HG02973 (cell line): ENCODE data around the gene GOLGA5.
A peak's percentile ranks its signal among the peaks of the same experiment; 100 is the strongest.
"Not testable (repeated sequence)": the region's sequence is repeated elsewhere in the genome, so short reads cannot be mapped to it uniquely, and the experiment has no call there.

Experiments
- ATAC-seq: cut with Tn5 transposase; IDR thresholded peaks from one replicate; pipeline ENCODE4 v1.9.1; 2021; ENCODE audit warnings: moderate library complexity; ENCODE audit not compliant: unreplicated experiment

Gene GOLGA5, protein sequence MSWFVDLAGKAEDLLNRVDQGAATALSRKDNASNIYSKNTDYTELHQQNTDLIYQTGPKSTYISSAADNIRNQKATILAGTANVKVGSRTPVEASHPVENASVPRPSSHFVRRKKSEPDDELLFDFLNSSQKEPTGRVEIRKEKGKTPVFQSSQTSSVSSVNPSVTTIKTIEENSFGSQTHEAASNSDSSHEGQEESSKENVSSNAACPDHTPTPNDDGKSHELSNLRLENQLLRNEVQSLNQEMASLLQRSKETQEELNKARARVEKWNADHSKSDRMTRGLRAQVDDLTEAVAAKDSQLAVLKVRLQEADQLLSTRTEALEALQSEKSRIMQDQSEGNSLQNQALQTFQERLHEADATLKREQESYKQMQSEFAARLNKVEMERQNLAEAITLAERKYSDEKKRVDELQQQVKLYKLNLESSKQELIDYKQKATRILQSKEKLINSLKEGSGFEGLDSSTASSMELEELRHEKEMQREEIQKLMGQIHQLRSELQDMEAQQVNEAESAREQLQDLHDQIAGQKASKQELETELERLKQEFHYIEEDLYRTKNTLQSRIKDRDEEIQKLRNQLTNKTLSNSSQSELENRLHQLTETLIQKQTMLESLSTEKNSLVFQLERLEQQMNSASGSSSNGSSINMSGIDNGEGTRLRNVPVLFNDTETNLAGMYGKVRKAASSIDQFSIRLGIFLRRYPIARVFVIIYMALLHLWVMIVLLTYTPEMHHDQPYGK

GRCh38 chr14:92793709-92794546 is at the start of gene GOLGA5:
TSS of gene GOLGA5 (plus strand) at chr14:92794305. CDS start at chr14:92797438, 3,133 bp downstream.
- peak; percentile 94 for ATAC-seq

DNA sequence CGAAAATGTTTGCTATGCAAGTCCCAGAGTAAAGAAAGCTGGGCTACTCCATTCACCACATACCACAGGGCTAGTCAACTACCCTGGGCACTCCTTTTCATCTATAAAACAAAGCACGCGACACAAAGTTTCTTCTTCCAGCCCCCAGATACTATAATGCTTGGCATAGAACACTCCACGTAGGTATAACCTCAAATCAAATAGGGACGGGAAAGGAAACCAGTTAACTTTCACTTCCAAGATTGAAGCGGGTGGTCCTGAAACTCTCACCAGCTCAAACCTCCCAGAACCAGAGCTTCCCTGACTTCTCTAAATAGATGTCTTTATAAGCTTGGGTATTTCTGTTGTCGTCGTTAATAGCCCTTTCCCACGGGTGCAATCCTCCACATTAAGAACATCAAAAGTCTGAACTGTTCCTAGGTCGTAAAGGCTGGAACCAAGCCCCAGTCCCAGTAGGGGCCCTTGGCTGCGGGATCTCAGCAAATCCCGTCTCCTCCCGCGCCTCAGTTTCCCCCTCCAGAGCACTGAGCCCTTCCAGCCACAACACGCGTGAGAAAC is 46.3 kb upstream of the GOLGA5 start:
- no peak for ATAC-seq

- ATAC-seq: peak; percentile 83
Observed at GRCh38 chr14:92748259-92749016, 45.7 kb upstream of the GOLGA5 start, which contains the start of gene LGMN. TSS of gene LGMN (minus strand) at chr14:92748627. CDS start at chr14:92732786, 15,841 bp downstream.

GRCh38 chr14:92750222-92750728 is 43.8 kb upstream of the GOLGA5 start:
- not testable (repeated sequence) for ATAC-seq

DNA sequence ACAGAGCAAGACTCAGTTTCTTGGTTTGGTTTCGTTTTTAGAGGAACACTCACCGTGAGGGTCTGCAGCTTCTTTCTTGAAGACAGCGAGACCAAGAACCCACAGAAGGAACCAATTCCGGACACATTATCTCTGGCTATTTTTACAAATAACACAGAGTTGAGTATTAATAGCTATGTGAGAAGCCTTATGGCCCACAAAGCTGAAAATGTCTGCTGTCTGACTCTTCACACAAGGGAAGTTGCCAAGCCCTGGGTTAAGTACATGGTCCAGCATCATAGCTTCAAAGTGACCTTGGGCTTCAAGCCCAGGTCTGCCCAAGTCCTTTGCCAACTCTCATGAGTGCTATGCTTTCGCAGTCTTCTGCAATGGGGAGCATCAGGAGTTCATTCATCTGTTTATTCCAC is 43.1 kb upstream of the GOLGA5 start:
- no peak for ATAC-seq

GRCh38 chr14:92751819-92752218 is 42.3 kb upstream of the GOLGA5 start:
- no peak for ATAC-seq

GRCh38 chr14:92753250-92753649 is 40.9 kb upstream of the GOLGA5 start:
- ATAC-seq: no peak

GRCh38 chr14:92754966-92755365 is 39.1 kb upstream of the GOLGA5 start:
- no peak for ATAC-seq

- no peak for ATAC-seq
Observed at GRCh38 chr14:92755495-92755894, 38.6 kb upstream of the GOLGA5 start.

DNA sequence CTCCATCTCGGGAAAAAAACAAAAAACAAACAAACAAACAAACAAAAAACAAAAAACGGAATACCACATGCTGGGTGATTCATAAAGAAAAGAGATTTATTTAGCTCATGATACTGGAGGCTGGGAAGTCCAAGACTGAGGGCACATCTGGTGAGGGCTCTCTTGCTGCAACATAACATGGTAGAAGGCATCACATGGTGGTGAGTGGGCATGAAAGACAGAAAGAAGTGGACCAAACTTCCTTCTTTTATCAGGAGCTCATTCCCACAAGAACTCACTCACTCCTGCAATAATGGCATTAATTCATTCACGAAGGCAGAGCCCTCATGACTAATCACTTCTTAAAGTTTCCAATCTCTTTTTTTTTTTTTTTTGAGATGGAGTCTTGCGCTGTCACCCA is 37.7 kb upstream of the GOLGA5 start:
- ATAC-seq: no peak

DNA sequence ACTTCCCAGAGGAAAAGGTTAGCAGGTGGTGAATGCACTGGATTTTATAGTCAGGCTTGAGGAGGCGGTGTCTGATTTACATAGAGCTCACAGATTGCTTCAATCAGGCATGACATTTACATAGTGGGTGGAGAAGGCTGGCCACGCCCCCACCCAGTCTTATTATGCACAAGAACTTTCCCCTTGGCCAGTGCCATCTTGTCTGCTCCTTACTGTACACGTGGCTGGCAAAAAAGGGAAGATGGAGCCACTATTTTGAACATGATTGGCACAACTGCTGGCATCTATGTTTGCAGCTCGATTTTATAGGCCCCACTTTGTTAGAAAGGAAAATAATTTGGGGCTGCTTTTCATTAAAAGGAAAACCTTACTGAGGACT is 34.8 kb upstream of the GOLGA5 start:
- no peak for ATAC-seq

DNA sequence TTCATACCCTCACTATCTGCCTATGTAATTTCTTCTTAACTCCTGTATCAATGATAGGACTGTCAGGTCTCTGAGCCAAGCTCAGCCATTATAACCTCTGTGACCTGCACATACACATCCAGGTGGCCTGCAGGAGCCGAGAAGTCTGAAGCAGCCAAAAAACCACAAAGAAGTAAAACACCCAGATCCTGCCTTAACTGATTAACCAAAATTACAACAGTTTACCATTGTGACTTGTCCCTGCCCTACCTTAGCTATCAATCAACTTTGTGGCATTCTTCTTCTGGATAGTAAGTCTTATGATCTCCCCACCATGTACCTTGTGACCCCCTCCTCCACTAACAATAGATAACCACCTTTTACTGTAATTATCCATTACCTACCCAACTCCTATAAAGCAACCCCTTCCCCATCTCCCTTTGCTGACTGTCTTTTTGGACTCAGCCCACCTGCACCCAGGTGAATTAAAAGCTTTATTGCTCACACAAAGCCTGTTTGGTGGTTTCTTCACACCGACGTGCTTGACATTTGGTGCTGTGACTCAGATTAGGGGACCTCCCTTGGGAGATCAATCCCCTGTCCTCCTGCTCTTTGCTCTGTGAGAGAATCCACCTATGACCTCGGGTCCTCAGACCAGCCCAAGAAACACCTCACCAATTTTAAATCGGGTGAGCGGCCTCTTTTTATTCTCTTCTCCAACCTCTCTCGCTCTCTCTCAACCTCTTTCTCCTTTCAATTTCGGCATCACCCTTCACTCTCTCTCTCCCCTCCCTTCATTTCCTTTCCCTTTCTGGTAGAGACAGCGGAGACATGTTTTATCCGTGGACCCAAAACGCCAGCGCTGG is 34.2 kb upstream of the GOLGA5 start:
- no peak for ATAC-seq

DNA sequence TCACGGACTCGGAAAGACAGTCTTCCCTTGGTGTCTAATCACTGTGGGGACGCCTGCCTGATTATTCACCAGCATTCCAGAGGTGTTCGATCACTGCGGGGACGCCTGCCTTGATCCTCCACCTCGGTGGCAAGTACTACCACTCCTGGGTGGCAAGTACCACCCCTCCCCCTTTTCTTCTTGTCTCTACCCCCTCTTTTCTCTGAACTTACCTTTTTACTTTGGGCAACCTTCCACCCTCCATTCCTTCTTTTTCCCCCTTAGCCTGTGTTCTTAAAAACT is 33.6 kb upstream of the GOLGA5 start:
- no peak for ATAC-seq

GRCh38 chr14:92763666-92764631 is 30.2 kb upstream of the GOLGA5 start:
- ATAC-seq: not testable (repeated sequence)

GRCh38 chr14:92768236-92768635 is 25.9 kb upstream of the GOLGA5 start:
- ATAC-seq: peak; percentile 85

- no peak for ATAC-seq
Observed at GRCh38 chr14:92768795-92769194, 25.3 kb upstream of the GOLGA5 start.

- ATAC-seq: no peak
Observed at GRCh38 chr14:92770484-92770883, 23.6 kb upstream of the GOLGA5 start.

DNA sequence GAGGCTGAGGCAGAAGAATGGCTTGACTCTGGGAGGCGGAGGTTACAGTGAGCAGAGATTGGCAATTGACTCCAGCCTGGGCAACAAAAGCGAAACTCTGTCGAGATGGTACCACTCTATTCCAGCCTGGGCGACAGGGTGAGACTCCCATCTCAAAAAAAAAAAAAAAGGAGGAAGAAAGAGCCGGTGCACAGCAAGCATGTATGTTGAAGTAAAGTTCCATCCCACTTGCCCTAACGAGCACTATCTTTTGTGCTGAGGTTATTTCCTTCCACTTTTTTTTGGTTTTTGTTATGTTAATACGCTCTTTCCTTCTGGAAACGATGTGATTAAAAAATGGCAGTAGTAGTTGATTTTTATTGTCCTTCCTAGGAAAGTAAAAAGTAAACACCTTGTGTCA is 19.5 kb upstream of the GOLGA5 start:
- ATAC-seq: no peak
